ENCODE measurements around the gene RETSAT.
"Not testable (repeated sequence)": the region's sequence is repeated elsewhere in the genome, so short reads cannot be mapped to it uniquely, and the experiment has no call there.

The RETSAT gene

DNA sequence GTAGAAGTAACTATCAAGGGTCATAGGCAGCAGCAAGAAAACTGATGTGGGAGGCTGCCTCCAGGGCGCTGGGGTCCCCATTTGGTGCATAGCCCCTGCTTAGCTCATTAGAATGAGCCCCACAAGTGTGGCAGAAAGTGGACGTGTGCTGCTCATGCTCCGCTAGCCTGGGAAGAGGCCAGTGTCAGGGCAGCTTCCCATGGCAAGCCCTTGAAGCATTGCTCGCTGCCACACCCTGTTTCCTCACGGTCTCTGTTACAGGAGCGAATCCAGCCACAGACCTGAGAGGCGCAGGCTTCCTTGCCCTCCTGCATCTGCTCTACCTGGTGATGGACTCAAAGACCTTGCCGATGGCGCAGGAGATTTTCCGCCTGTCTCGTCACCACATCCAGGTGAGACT lies 22.8 kb upstream of the RETSAT start:
- no peak for FAIRE-seq

DNA sequence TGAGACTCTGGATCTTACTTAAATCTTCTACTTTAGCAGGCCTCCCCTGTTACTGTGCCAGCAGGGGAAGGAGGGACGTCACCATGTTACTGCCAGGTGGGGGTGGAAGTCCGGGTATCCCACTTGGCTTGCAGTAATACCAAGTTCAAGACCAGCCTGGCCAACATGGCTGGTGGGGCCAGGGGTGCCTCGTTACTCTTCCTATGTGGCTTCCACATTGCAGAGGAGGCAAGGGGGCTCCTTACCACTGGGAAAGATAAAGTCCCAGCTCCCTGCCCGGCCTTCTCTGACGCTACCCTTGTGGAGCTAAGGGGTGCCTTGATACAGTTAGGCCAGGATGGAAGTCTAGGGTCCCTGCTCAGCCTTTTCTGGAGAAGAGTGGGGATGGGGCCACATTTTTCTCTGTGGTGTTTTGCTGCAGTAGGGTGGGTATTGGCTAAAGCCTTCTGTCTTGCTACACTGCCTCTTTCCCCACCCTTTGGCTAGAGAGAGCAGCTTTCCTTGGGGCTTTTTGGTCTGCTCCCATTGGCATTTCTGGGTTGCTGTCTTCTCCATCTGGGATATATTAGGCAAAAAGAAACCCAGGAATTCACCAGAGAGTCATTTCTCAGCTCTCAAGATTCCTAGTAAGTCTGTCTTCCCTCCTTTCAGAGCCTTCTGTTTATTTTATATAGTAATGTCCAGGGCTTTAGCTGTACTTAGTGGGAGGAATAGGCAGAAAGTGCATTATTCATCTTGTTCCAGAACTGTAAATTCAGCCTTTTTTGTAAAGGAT lies 22.1 kb upstream of the RETSAT start:
- FAIRE-seq: no peak

DNA sequence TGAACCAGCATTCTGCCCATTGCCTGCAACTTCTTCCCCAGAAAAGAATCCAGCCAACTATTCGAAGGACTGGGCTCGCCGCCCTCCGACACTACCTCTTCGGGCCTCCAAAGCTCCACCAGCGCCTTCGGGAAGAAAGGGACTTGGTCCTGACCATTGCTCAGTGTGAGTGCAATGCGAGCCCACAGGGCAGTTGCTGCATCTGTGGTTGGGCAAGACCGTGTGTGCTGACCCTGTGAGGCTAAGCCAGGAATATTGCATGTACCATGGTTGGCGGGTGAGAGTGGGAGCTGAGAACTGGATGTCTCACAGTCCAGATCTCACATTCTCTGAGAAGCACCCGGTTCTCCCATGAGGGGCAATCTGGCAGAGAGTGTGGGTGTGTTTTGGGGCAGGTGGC lies 16.7 kb upstream of the RETSAT start:
- no peak for FAIRE-seq

GRCh38 chr2:85369500-85369899 lies 15.2 kb upstream of the RETSAT start:
- FAIRE-seq: no peak

- no peak for FAIRE-seq
Measured at GRCh38 chr2:85368921-85369320, 14.6 kb upstream of the RETSAT start.

- no peak for FAIRE-seq
Measured at GRCh38 chr2:85367180-85367579, 12.9 kb upstream of the RETSAT start.

DNA sequence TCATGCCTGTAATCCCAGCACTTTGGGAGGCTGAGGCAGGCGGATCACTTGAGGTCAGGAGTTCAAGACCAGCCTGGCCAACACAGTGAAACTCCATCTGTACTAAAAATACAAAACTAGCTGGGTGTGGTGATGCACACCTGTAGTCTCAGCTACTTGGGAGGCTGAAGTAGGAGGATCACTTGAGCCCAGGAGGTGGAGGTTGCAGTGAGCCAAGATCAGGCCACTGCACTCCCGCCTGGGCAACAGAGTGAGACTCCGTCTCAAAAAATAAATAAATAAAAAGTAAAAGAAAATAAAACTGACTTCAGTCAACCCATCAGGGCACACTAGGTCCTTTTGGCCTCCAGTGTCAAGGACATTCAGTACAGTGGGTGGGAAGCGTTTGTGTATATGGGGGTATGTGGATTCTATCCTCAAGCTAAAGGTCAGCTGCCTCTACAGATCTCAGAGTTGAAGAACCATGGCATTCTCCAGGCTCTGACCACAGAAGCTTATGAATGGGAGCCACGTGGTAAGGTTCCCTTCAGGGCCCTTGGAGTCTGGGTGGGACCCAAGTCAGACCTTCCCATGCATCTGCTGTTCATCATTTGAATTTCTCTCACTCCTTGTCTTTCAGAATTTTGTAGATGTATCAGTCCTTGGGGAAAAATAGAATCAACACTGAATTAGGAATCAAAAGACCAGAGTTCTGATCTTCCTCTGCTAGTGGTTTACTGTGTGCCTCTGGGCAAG lies 8.5 kb upstream of the RETSAT start:
- FAIRE-seq: not testable (repeated sequence)

DNA sequence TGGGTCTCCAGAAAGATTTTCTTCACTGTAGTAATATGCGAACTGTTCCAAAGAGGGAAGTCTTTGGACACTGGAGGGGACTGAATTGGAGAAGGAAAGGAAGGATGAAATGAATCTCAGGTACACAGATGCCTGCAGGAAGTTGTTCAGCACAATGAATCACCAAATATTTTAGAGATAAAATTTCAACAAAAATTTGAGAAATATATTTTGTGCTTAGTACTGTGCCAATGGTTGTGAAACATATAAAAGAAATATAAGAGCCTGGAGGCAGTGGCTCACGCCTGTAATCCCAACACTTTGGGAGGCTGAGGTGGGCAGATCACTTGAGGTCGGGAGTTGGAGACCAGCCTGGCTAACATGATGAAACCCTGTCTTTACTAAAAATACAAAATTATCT lies 3.4 kb upstream of the RETSAT start:
- FAIRE-seq: no peak

GRCh38 chr2:85356186-85356585 lies 1.9 kb upstream of the RETSAT start:
- FAIRE-seq: no peak

GRCh38 chr2:85355521-85355920 lies 1.2 kb upstream of the RETSAT start:
- FAIRE-seq: no peak

- no peak for FAIRE-seq
Measured at GRCh38 chr2:85355073-85355410, 714 bp upstream of the RETSAT start.

DNA sequence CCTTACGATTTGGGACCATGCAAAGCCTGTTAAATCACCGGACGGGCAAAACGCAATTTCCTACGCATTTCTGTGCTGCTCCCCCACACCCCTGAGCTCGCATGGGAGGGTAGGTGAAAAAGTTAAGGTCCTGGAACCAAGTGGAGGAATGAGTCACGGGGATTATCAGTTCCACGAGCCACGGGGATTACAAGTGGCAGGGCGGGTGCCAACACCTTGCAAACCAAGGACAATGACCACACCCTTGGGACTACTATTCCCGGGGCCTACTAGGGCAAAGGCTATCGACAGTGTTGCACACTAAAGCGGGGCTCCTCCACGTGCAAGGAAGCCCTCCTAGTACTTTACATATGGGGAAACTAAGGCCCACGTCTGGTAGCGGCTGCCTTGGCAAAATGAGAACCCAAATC lies 447 bp downstream of the RETSAT start:
- no peak for FAIRE-seq

DNA sequence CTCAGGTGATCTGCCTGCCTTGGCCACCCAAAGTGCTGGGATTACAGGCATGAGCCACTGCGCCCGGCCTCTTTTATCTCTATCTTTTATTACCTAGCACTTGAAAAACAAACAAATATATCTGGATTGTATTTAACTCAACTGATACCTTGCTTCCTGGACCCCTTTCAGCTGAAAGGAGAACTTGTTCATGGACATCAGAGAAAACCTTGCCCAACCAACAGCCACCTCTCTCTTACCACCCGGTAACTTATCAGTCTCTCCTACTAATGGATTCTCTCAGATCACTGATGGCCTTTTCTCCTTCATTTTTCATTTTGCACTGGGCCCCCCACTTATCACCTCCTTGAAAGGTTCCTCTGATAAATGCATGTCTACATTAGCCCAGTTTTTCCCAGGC lies 6.7 kb downstream of the RETSAT start:
- no peak for FAIRE-seq

DNA sequence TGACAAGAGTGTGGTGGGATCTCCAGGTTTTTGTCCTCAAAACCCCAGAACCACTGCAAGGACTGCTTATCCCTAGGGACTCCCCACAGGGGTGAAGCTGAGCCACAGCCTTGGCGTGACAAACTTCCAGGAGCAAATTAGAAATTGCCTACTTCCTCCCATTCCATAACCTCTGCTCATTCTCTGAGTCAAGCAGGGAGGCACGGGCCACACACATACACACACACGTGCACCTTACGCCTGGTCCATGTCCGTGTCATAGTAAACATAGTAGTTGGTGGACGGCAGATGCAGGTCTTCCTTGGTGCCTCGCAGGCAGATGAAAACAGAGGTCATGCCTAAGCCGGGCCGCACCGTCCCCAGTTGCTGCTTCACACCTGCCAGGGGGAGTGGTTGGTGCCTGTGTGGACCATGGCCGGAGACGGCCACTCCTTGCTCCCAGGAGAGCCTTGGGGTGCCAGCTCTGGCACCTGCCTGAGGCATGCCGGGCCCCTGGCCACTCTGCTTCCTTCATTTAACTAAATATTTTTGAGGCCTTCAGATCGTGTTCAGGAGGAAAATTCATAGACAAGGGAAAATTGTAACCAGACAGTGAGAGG lies 9.9 kb downstream of the RETSAT start:
- FAIRE-seq: no peak

DNA sequence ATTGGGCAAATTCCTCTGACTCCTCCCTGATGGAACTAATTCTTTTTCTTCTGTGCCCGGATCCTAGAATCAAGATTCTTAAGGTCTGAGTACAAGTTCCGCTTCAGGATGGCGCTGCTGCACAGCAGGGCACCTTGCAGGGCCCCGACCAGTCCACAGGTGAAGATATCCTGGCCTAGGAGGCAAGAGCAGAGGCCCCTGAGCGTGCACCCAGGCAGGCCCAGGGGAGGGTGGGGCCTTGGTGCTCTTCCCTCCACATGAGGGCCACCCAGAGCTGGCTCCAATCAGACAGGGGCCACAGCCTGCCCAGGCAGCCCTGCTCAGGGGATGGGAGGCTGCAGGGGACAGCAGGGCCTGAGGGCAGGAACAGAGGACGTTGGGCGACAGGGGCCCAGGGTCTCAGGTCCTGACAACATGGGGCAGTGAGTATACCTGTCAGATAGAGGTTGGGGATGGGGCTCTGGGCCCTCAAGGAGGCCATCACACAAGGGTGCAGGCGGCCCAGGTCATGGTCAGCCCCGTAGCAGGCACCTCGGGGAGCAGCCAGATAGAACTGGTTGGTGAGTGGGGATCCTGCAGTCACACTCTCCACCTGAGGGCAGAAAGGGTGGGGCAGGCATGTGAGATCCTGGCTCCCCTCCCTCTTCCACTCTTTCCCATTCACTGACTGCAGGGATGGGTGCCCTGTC lies 11.0 kb downstream of the RETSAT start:
- not testable (repeated sequence) for FAIRE-seq

DNA sequence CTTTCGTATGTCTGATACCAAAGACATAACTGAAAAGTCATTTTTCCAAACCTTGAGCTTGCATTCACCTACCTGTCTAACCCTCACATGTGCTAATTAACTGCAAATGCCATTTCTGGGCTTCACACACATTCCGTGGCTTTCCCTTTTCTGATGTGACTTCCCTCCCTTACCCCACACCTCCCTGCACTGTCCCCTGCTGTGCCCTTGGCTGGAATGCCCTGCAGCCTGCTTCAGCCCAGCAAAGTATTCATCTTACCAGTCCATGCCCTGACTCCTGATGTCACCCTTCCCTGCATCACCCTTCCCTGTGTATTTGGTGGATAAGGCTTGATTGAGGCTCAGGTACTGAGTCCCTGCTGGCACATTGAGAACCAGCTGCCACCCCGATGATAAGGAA lies 12.2 kb downstream of the RETSAT start:
- no peak for FAIRE-seq

- no peak for FAIRE-seq
Measured at GRCh38 chr2:85341269-85342029, 12.9 kb downstream of the RETSAT start.

GRCh38 chr2:85340034-85340892 lies 14.1 kb downstream of the RETSAT start:
- FAIRE-seq: no peak

- no peak for FAIRE-seq
Measured at GRCh38 chr2:85334928-85335327, 19.4 kb downstream of the RETSAT start.

DNA sequence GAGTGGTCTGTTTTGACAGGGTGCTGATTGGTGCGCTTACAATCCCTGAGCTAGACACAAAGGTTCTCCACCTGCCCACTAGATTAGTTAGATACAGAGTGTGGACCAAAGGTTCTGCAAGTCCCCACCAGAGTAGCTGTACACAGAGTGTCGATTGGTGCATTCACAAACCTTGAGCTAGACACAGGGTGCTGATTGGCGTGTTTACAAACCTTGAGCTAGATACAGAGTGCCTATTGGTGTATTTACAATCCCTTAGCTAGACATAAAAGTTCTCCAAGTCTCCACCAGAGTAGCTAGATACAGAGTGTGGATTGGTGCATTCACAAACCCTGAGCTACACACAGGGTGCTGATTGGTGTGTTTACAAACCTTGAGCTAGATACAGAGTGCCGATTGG lies 20.5 kb downstream of the RETSAT start:
- FAIRE-seq: not testable (repeated sequence)

DNA sequence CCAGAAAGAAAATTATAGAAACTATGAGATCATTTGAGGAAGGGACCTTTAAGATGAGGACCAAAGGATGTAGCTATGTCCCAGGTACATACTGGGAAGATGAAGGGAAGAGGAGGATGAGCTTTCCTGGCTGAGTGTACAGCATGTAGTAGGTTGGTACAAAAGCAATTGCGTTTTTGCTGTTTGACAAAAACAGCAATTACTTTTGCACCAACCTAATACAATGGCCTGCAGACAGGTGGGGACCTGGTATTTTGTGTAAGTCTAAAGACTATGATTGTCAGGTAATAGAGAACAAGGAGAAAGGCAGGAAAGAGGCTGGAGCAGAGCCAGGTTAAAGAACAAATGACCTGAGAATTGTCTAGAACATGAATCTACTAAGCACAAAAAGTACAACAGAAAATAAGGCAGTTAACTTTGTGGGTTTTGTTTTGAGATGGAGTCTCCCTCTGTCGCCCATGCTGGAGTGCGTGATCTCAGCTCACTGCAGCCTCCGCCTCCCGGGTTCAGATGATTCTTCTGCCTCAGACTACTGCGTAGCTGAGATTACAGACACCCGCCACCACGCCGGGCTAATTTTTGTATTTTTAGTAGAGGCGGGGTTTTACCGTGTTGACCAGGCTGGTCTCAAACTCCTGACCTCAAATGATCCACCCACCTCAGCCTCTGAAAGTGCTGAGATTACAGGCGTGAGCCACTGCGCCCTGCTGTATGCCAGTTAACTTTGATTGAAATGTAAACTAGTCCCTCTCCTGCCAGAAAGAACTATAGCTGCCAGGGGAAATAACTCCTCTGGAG lies 23.3 kb downstream of the RETSAT start:
- FAIRE-seq: no peak

Measured in G401.6 (cell line).